Smooth muscle cell (in vitro differentiated cells): Measurements from ENCODE around the gene MRAS. TPM values are rescaled to one million over a fixed set of nuclear protein-coding genes. Genes with fewer than 3 reads are reported as not detected.

Experiments
- DNase-seq: peaks from one replicate; lab custom pipeline; 2025; ENCODE audit not compliant: unreplicated experiment; lab: John Stamatoyannopoulos, UW
- H2AFZ ChIP-seq: fragments of 200-600 bp; sonication (generic); 2 replicates; pipeline ENCODE4 v1.6.0; 2016; ENCODE audit warnings: antibody characterized with exemption, low read depth, mild to moderate bottlenecking
- H3F3A ChIP-seq: fragments of 200-600 bp; sonication (generic); 2 replicates; pipeline ENCODE4 v1.6.0; 2017; ENCODE audit warnings: antibody characterized with exemption, low read depth
- H3K27ac ChIP-seq: fragments of 200-600 bp; sonication (generic); 2 replicates; pipeline ENCODE4 v1.5.1; 2016; ENCODE audit warnings: low read depth, mild to moderate bottlenecking
- H3K27me3 ChIP-seq: fragments of 200-600 bp; sonication (generic); 2 replicates; pipeline ENCODE4 v1.6.1; 2016; ENCODE audit warnings: low read depth, mild to moderate bottlenecking
- H3K36me3 ChIP-seq: fragments of 200-600 bp; sonication (generic); 2 replicates; pipeline ENCODE4 v1.5.1; 2016; ENCODE audit warnings: low read depth
- H3K4me1 ChIP-seq: fragments of 200-600 bp; sonication (generic); 2 replicates; pipeline ENCODE4 v1.5.1; 2016; ENCODE audit warnings: low read depth
- H3K4me2 ChIP-seq: fragments of 200-600 bp; sonication (generic); 2 replicates; pipeline ENCODE4 v1.6.0; 2016; ENCODE audit warnings: mild to moderate bottlenecking
- H3K4me3 ChIP-seq: fragments of 200-600 bp; sonication (generic); 2 replicates; pipeline ENCODE4 v1.5.1; 2016; ENCODE audit warnings: mild to moderate bottlenecking
- H3K79me2 ChIP-seq: fragments of 200-600 bp; sonication (generic); 2 replicates; pipeline ENCODE4 v1.6.0; 2016; ENCODE audit warnings: low read depth, mild to moderate bottlenecking
- H3K9ac ChIP-seq: fragments of 200-600 bp; sonication (generic); 2 replicates; pipeline ENCODE4 v1.6.0; 2016; ENCODE audit warnings: low read depth
- H3K9me3 ChIP-seq: fragments of 200-600 bp; sonication (generic); replicated peaks from 2 replicates; pipeline ENCODE4 v1.5.1; 2016; ENCODE audit warnings: low read depth
- H4K20me1 ChIP-seq: fragments of 200-600 bp; sonication (generic); 2 replicates; pipeline ENCODE4 v1.6.0; 2016; ENCODE audit warnings: low read depth
- WGBS: methylation state at CpG from one replicate; pipeline ENCODE4 v1.1.7; 2016; ENCODE audit warnings: low lambda C conversion rate; 5-methylcytosine and 5-hydroxymethylcytosine counted together
- polyA plus RNA-seq: library from polyadenylated mRNA; unstranded; fragments of >200 nt; fragmentation: Nextera tagmentation; extraction: Ambion mirVana; gene quantifications from 2 replicates; pipeline ENCODE4 v1.2.1, GENCODE V29; 2016
- total RNA-seq: library from RNA; depleted of rRNA; stranded (reverse); fragments of >200 nt; gene quantifications from 2 replicates; pipeline ENCODE4 v1.2.3, GENCODE V29; 2014
- TF ChIP-seq, protein P1 (sequence below): fragments of 200-600 bp; sonication (generic); IDR thresholded peaks from 2 replicates; pipeline ENCODE4 v1.5.1; 2017; ENCODE audit warnings: borderline replicate concordance, mild to moderate bottlenecking, antibody characterized with exemption; ENCODE audit not compliant: insufficient read depth, poor library complexity, severe bottlenecking

The MRAS gene
- 33.9 and 60.5 TPM in 2 replicates for total RNA-seq
- polyA plus RNA-seq, result 43.0 and 44.9 TPM in 2 replicates

DNA sequence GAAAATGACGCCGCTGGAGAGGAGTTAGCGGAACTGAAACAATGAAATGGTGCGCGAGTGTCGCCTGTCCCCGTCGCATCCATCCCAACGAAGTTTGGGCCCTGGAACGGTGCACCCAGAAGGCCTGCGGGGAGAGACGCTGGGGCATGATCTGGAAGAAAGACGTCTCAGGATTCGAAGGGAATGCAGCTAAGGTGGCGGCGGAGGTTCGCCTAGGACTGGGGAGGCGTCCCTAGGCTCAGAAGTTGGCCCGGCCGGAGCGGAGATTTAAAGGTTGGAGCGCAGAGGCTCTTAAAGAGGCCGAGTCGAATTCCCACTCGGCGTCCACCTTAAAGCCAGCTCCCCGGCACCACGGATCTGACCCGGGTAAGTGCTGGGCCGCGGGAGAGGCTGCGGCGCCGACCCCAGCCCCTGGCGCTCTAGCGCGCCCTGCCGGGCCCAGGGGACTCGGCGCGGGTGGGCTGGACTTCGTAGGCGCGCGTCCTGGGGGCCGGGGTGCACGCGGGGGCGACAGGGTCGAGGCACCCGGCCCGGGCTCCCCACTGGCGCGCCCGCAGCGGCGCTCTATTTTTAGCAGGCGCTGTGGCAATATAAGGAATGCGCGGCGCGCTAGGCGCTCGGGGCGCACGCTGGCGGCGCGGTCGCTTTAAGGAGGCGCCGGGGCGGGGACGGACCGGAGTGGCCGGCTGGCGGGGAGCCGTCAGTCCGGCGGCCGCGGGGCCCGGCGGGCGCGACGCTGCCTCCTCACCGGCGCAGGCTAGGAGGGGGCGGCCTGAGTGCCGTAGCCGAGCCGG lies at the start of gene MRAS:
TSS of gene MRAS (plus strand) at position 620 of the 794 bp plus-strand sequence. CDS start 24,305 bp downstream, outside the sequence.
- H3K79me2 ChIP-seq, result peaks cover 8% of the 10 kb centered on the region
- DNase-seq, result peak; percentile 51
- 1% methylated on average over 81 of the region's 93 CpGs for WGBS
- peaks cover 27% of the 10 kb centered on the region for H4K20me1 ChIP-seq
- peak within 1 kb of the TSS; percentile 83 for H3K9ac ChIP-seq
- no peaks in the 10 kb centered on the region for H3K27me3 ChIP-seq
- peak within 1 kb of the TSS; percentile 98 for H2AFZ ChIP-seq
- H3F3A ChIP-seq, result peaks cover 8% of the 10 kb centered on the region
- no peaks in the 10 kb centered on the region for H3K36me3 ChIP-seq
- peaks cover 5% of the 10 kb centered on the region for H3K4me1 ChIP-seq
- H3K27ac ChIP-seq, result peak within 1 kb of the TSS; percentile 68
- H3K4me3 ChIP-seq, result peak within 1 kb of the TSS; percentile 84
- H3K4me2 ChIP-seq, result peak within 1 kb of the TSS; percentile 90
- H3K9me3 ChIP-seq, result no peaks in the 10 kb centered on the region
- TF ChIP-seq, protein P1, sequence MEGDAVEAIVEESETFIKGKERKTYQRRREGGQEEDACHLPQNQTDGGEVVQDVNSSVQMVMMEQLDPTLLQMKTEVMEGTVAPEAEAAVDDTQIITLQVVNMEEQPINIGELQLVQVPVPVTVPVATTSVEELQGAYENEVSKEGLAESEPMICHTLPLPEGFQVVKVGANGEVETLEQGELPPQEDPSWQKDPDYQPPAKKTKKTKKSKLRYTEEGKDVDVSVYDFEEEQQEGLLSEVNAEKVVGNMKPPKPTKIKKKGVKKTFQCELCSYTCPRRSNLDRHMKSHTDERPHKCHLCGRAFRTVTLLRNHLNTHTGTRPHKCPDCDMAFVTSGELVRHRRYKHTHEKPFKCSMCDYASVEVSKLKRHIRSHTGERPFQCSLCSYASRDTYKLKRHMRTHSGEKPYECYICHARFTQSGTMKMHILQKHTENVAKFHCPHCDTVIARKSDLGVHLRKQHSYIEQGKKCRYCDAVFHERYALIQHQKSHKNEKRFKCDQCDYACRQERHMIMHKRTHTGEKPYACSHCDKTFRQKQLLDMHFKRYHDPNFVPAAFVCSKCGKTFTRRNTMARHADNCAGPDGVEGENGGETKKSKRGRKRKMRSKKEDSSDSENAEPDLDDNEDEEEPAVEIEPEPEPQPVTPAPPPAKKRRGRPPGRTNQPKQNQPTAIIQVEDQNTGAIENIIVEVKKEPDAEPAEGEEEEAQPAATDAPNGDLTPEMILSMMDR, result peak; percentile 47

DNA sequence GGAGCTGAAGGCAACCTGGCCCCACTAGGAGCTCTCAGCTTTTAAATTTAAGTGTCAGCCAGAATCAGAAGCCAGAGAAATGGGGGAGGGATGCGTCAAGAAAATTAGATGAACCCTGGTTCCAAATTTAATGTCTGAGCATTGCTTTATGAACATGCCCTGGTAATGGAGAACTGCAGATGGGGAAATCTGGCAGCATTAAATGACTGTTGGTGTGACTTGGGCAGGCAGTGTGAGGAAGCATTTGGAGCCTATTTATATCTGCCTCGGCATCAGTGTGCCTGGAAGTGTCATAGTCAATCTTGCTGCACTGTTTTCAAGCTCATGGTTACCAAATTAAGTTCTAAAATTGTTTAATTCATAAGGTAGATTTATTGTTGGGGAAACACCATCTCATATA lies 47.7 kb upstream of the MRAS start:
- TF ChIP-seq, protein P1, result no peak
- H2AFZ ChIP-seq, result no peak overlapping the region
- H3K4me1 ChIP-seq, result no peaks in the 10 kb centered on the region
- H3K27ac ChIP-seq, result no peak overlapping the region
- H3K9me3 ChIP-seq, result no peaks in the 10 kb centered on the region
- no peaks in the 10 kb centered on the region for H3K27me3 ChIP-seq
- H3K4me3 ChIP-seq, result no peak overlapping the region
- no peaks in the 10 kb centered on the region for H3F3A ChIP-seq
- WGBS, result 93% methylated on average over 2 of the region's 2 CpGs
- no peak for DNase-seq
- H3K79me2 ChIP-seq, result no peaks in the 10 kb centered on the region
- H3K9ac ChIP-seq, result no peak overlapping the region
- no peaks in the 10 kb centered on the region for H4K20me1 ChIP-seq
- no peak overlapping the region for H3K4me2 ChIP-seq
- no peaks in the 10 kb centered on the region for H3K36me3 ChIP-seq

GRCh38 chr3:138303474-138303873 lies 44.9 kb upstream of the MRAS start:
- H3K27me3 ChIP-seq, result no peaks in the 10 kb centered on the region
- H4K20me1 ChIP-seq, result no peaks in the 10 kb centered on the region
- H2AFZ ChIP-seq, result no peak overlapping the region
- no peak overlapping the region for H3K4me3 ChIP-seq
- H3K79me2 ChIP-seq, result no peaks in the 10 kb centered on the region
- TF ChIP-seq, protein P1, result no peak
- H3K27ac ChIP-seq, result no peak overlapping the region
- 96% methylated on average over 6 of the region's 6 CpGs for WGBS
- H3K4me1 ChIP-seq, result no peaks in the 10 kb centered on the region
- peaks cover 5% of the 10 kb centered on the region for H3K9me3 ChIP-seq
- no peak overlapping the region for H3K9ac ChIP-seq
- H3K36me3 ChIP-seq, result peaks cover under 1% of the 10 kb centered on the region
- no peak for DNase-seq
- H3F3A ChIP-seq, result no peaks in the 10 kb centered on the region
- H3K4me2 ChIP-seq, result no peak overlapping the region
